Loucy (cell line): ENCODE results near the gene CYP4F3.

Experiments used
- EZH2phosphoT487 ChIP-seq: fragments of 200-600 bp; IDR thresholded peaks from 2 replicates; pipeline ENCODE4 v1.6.1; 2018; ENCODE audit warnings: antibody characterized with exemption, mild to moderate bottlenecking, moderate library complexity, borderline replicate concordance
- TF ChIP-seq, protein P1 (sequence below): fragments of 200-600 bp; sonication (generic); conservative IDR thresholded peaks from 2 replicates; pipeline ENCODE4 v1.5.1; 2014; ENCODE audit warnings: mild to moderate bottlenecking, antibody characterized with exemption, low read length

GRCh38 chr19:15628236-15629002 is 12.3 kb upstream of the CYP4F3 start:
- TF ChIP-seq, protein P1, sequence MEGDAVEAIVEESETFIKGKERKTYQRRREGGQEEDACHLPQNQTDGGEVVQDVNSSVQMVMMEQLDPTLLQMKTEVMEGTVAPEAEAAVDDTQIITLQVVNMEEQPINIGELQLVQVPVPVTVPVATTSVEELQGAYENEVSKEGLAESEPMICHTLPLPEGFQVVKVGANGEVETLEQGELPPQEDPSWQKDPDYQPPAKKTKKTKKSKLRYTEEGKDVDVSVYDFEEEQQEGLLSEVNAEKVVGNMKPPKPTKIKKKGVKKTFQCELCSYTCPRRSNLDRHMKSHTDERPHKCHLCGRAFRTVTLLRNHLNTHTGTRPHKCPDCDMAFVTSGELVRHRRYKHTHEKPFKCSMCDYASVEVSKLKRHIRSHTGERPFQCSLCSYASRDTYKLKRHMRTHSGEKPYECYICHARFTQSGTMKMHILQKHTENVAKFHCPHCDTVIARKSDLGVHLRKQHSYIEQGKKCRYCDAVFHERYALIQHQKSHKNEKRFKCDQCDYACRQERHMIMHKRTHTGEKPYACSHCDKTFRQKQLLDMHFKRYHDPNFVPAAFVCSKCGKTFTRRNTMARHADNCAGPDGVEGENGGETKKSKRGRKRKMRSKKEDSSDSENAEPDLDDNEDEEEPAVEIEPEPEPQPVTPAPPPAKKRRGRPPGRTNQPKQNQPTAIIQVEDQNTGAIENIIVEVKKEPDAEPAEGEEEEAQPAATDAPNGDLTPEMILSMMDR, result no peak
- TF ChIP-seq EZH2phosphoT487, result no peak
